Right lobe of liver (tissue), 6 donors: Measurements from ENCODE around the gene KRT6A. TPM values are rescaled to one million over a fixed set of nuclear protein-coding genes. Genes with fewer than 3 reads are reported as not detected.
A peak's percentile ranks its signal among the peaks of the same experiment; 100 is the strongest.
"Not testable (repeated sequence)": the region's sequence is repeated elsewhere in the genome, so short reads cannot be mapped to it uniquely, and the experiment has no call there.

Experiments
- ATAC-seq, 4 donors: fragments of 200-7000 bp; cut with Tn5 transposase; one replicate each; pipeline ENCODE4 v1.9.1; 2020; ENCODE audit warnings: mild to moderate bottlenecking in 4 of 4, moderate library complexity in 4 of 4
- DNase-seq, 3 donors: peaks; one replicate each; pipeline ENCODE4 v3.0.0-alpha.2; 2020
- H3K27ac ChIP-seq, 3 donors: fragments of 200-600 bp; one replicate each; pipeline ENCODE4 v1.8.0; 2022
- H3K27me3 ChIP-seq, 2 donors: fragments of 200-600 bp; one replicate each; pipeline ENCODE4 v1.8.0; 2022
- H3K36me3 ChIP-seq, 4 donors: fragments of 200-600 bp; sonication (generic) in 1 of 4; one replicate each; pipeline versions ENCODE4 v1.5.1 to v1.8.0; 2017 to 2022; ENCODE audit warnings: control low read depth in 1 of 4
- H3K4me1 ChIP-seq, 4 donors: fragments of 200-600 bp; sonication (generic) in 1 of 4; one replicate each; pipeline versions ENCODE4 v1.5.1 to v1.8.0; 2017 to 2022; ENCODE audit warnings: control low read depth in 1 of 4
- H3K4me3 ChIP-seq, 3 donors: fragments of 200-600 bp; one replicate each; pipeline ENCODE4 v1.8.0; 2022
- H3K9me3 ChIP-seq, 4 donors: fragments of 200-600 bp; sonication (generic) in 1 of 4; one replicate each; pipeline versions ENCODE4 v1.5.1 to v1.8.0; 2017 to 2022; ENCODE audit warnings: control low read depth in 1 of 4
- CTCF ChIP-seq, 4 donors: fragments of 200-600 bp in 3 of 4; fragments of 450-650 bp in 1 of 4; IDR thresholded peaks; one replicate each; pipeline versions ENCODE4 v1.5.1 to v1.8.0; 2016 to 2022; ENCODE audit warnings: antibody characterized with exemption in 4 of 4, mild to moderate bottlenecking in 2 of 4
- POLR2A ChIP-seq: fragments of 450-650 bp; IDR thresholded peaks from one replicate; pipeline ENCODE4 v1.6.1; 2017; ENCODE audit warnings: antibody characterized with exemption, mild to moderate bottlenecking
- WGBS: methylation state at CpG from one replicate; pipeline ENCODE4 v1.1.6; 2018; ENCODE audit warnings: low coverage, low lambda C conversion rate; ENCODE audit not compliant: insufficient coverage; ENCODE audit errors: missing lambda C conversion rate; 5-methylcytosine and 5-hydroxymethylcytosine counted together
- intact Hi-C, 2 donors: fragments of 100-400 bp; cut with DNase I; formaldehyde crosslinking; loops; one replicate each; pipeline versions ENCODE4 v1.11.2 to v1.14.1; 2022
- total RNA-seq, 6 experiments: library from RNA; depleted of rRNA in 2 of 6; stranded (reverse); fragments of >200 nt in 2 of 6; fragmentation: NEBNext Ultra II Directional in 3 of 6; extraction: Animal tissue kit (Norgen Biotek cat#: 25700) in 3 of 6; gene quantifications; one replicate each; pipeline versions ENCODE4 v1.1.0 to v1.2.4, GENCODE V29; 2016 to 2023
- donor health status: DM: no; HTN: yes; CAD: no.
- donor health status: DM: no; HTN: no; CAD: no.
- donor health status: DM: no; HTN: no; CAD: no.
- donor health status: DM: no; HTN: yes; CAD: no.
- donor health status: DM: no; HTN: yes; CAD: no.

KRT6A gene
- total RNA-seq, 6 experiments from 2014 or later = 1.2 TPM; not detected in 5

GRCh38 chr12:52488736-52489135 lies 4.3 kb downstream of the KRT6A start:
- no peak for TF ChIP-seq CTCF (IDR thresholded peaks at IDR 0.05)
- no peak for TF ChIP-seq POLR2A
- Histone ChIP-seq H3K4me3 (no peak overlapping the region), H3K27ac (no peak overlapping the region), H3K4me1 (no peaks in the 10 kb centered on the region), H3K36me3 (no peaks in the 10 kb centered on the region), H3K9me3 (no peaks in the 10 kb centered on the region), H3K27me3 (no peaks in the 10 kb centered on the region)
- no peak for ATAC-seq
- intact Hi-C loops = no loop called here
- DNase-seq = no peak

GRCh38 chr12:52487744-52488443 lies 5.2 kb downstream of the KRT6A start:
- 50% methylated on average over 1 of the region's 15 CpGs for WGBS
- H3K36me3 ChIP-seq, intact Hi-C loops, H3K9me3 ChIP-seq, H3K27ac ChIP-seq, DNase-seq, H3K4me1 ChIP-seq, H3K27me3 ChIP-seq, H3K4me3 ChIP-seq: not testable (repeated sequence)
- ATAC-seq = peak in 1 of 4 donors; percentile 16

GRCh38 chr12:52487211-52487610 lies 5.8 kb downstream of the KRT6A start:
- intact Hi-C loops = no loop called here
- no peaks in the 10 kb centered on the region for H3K27me3 ChIP-seq
- H3K36me3 ChIP-seq = no peaks in the 10 kb centered on the region
- ATAC-seq (no peak), DNase-seq (no peak)
- H3K27ac ChIP-seq = no peak overlapping the region
- H3K4me3 ChIP-seq = no peak overlapping the region
- no peak for TF ChIP-seq POLR2A
- no peak for TF ChIP-seq CTCF (IDR thresholded peaks at IDR 0.05)
- WGBS = 80% methylated on average over 1 of the region's 1 CpG
- no peaks in the 10 kb centered on the region for H3K4me1 ChIP-seq
- no peaks in the 10 kb centered on the region for H3K9me3 ChIP-seq

- no peak overlapping the region for H3K4me3 ChIP-seq
- no peaks in the 10 kb centered on the region for H3K9me3 ChIP-seq
- ATAC-seq = no peak
- H3K36me3 ChIP-seq = no peaks in the 10 kb centered on the region
- H3K27ac ChIP-seq = no peak overlapping the region
- no peak for DNase-seq
- 64% methylated on average over 5 of the region's 5 CpGs for WGBS
- no peaks in the 10 kb centered on the region for H3K27me3 ChIP-seq
- TF ChIP-seq POLR2A = no peak
- no peak for TF ChIP-seq CTCF (IDR thresholded peaks at IDR 0.05)
- H3K4me1 ChIP-seq = no peaks in the 10 kb centered on the region
- intact Hi-C loops = no loop called here
Measured at GRCh38 chr12:52486166-52487105, 6.6 kb downstream of the KRT6A start.

GRCh38 chr12:52480073-52480472 lies 13.0 kb downstream of the KRT6A start:
- Histone ChIP-seq H3K27ac (no peak overlapping the region), H3K4me3 (no peak overlapping the region), H3K9me3 (no peaks in the 10 kb centered on the region), H3K4me1 (no peaks in the 10 kb centered on the region), H3K27me3 (no peaks in the 10 kb centered on the region), H3K36me3 (no peaks in the 10 kb centered on the region)
- TF ChIP-seq POLR2A (no peak), CTCF (IDR thresholded peaks at IDR 0.05) (no peak)
- intact Hi-C loops = no loop called here
- WGBS = 27% methylated on average over 3 of the region's 3 CpGs
- no peak for ATAC-seq
- no peak for DNase-seq
